GM18858 (cell line): ENCODE data around the gene MARCHF10.
"Not testable (repeated sequence)": the region's sequence is repeated elsewhere in the genome, so short reads cannot be mapped to it uniquely, and the experiment has no call there.

Experiments
- ATAC-seq: cut with Tn5 transposase; IDR thresholded peaks from one replicate; pipeline ENCODE4 v1.9.1; 2021; ENCODE audit not compliant: unreplicated experiment

Gene MARCHF10

GRCh38 chr17:62787366-62787765, 20.7 kb downstream of the MARCHF10 start:
- no peak for ATAC-seq

DNA sequence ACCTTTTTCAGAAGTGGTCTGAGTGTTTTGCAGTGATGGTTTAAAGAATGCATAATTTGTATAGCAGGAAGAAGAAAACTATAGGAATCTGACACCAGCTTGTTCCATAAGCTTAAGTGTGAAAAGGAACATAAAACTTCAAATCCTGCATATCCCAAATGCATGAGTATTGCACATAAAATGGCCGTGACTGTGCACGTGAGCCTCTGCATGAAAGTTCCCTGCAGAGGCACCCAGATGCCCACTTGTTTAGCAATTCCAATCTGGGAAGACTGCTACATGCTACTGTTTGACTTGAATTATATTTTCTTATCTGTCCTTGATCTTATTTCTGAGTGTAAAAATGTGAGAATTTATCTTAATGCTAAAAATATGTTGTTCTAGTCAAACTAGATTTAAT, 21.5 kb downstream of the MARCHF10 start:
- ATAC-seq: no peak

DNA sequence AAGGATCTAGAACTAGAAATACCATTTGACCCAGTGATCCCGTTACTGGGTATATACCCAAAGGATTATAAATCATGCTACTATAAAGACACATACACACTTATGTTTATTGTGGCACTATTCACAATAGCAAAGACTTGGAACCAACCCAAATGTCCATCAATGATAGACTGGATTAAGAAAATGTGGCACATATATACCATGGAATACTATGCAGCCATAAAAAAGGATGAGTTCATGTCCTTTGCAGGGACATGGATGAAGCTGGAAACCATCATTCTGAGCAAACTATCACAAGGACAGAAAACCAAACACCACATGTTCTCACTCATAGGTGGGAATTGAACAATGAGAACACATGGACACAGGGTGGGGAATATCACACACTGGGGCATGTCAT, 22.1 kb downstream of the MARCHF10 start:
- ATAC-seq: not testable (repeated sequence)

GRCh38 chr17:62782730-62783270, 25.3 kb downstream of the MARCHF10 start:
- ATAC-seq: no peak

GRCh38 chr17:62781831-62782251, 26.3 kb downstream of the MARCHF10 start:
- no peak for ATAC-seq

GRCh38 chr17:62781356-62781755, 26.8 kb downstream of the MARCHF10 start:
- no peak for ATAC-seq

- ATAC-seq: no peak
These were observed 27.2 kb downstream of the MARCHF10 start for GRCh38 chr17:62780951-62781350.

DNA sequence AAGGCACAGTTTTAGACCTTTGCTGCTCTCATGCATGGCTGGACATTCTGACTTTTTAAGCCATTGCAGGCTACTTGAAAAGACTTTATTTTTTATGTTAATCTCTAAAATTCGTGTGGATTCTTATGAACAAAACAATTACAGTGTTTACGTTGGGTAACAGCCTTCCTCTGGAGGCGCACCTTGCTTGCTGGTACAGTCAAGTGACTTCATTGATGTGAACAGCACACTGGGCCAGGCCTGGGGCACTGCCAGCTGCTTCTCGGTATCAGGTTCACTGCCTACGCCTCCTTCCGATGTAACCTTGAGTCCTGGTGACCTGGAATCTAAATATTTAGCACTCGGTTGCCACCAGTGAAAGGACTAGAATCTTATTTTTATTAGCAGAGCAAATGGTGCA, 27.8 kb downstream of the MARCHF10 start:
- ATAC-seq: no peak

- ATAC-seq: no peak
These were observed 29.0 kb downstream of the MARCHF10 start for GRCh38 chr17:62778990-62779681.

DNA sequence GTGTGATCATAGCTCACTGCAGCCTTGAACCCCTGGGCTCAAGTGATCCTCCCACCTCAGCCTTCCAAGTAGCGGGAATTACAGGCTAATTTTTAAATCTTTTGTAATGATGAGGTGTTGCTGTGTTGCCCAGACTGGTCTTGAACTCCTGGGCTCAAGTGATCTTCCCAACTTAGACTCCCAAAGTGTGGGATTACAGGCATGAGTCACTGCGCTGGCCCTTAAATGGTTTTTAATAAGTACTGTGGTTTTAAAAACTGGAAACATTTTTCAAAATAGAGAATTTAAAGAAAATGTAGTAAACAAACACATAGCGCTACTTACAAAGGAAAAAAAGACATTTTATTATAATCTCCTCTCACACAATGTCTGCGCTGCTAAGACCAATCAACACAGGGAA, 32.2 kb downstream of the MARCHF10 start:
- no peak for ATAC-seq

DNA sequence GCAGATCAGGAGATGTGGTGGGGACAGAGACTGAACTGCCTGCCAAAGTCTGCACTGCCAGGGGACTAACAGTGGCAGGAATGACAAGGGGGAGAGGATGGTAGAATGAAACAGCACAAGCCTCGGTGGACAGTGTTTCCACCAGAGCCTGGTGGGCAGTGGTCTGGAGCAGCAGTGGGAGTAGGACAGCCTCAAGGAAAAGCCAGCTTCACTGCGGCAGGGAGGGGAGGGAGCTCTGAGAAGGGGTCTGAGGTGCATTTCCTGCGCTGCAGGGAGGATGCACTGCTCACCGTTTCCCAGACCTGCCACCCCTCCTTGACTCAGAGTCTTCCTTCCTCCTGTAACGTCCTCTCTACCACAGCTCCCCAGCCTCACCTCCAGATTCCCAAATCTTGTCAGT, 33.8 kb downstream of the MARCHF10 start:
- no peak for ATAC-seq

- no peak for ATAC-seq
These were observed 40.1 kb downstream of the MARCHF10 start for GRCh38 chr17:62767997-62768396.

- ATAC-seq: no peak
These were observed 42.8 kb downstream of the MARCHF10 start for GRCh38 chr17:62765351-62765750.

- no peak for ATAC-seq
These were observed 44.1 kb downstream of the MARCHF10 start for GRCh38 chr17:62763891-62764600.

GRCh38 chr17:62761884-62762283, 46.2 kb downstream of the MARCHF10 start:
- no peak for ATAC-seq

DNA sequence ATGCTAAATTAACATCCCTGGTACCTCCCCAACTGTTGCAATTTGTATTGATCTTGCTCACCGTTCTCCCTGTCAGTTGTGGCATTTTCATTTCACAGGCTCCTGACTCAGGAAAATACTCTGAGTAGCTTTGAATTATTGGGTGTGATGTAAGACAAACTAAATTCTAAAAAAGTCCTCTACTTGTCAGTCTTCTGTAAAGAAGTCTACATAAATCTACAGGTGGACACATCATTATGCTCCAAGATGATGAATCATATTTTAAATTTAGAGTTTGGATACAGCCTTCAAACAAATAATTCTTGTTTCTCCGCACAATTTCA, 47.2 kb downstream of the MARCHF10 start:
- no peak for ATAC-seq

GRCh38 chr17:62760059-62760944, 47.8 kb downstream of the MARCHF10 start:
- no peak for ATAC-seq

- ATAC-seq: no peak
These were observed 50.6 kb downstream of the MARCHF10 start for GRCh38 chr17:62757500-62757951.

- no peak for ATAC-seq
These were observed 51.9 kb downstream of the MARCHF10 start for GRCh38 chr17:62756198-62756597.

DNA sequence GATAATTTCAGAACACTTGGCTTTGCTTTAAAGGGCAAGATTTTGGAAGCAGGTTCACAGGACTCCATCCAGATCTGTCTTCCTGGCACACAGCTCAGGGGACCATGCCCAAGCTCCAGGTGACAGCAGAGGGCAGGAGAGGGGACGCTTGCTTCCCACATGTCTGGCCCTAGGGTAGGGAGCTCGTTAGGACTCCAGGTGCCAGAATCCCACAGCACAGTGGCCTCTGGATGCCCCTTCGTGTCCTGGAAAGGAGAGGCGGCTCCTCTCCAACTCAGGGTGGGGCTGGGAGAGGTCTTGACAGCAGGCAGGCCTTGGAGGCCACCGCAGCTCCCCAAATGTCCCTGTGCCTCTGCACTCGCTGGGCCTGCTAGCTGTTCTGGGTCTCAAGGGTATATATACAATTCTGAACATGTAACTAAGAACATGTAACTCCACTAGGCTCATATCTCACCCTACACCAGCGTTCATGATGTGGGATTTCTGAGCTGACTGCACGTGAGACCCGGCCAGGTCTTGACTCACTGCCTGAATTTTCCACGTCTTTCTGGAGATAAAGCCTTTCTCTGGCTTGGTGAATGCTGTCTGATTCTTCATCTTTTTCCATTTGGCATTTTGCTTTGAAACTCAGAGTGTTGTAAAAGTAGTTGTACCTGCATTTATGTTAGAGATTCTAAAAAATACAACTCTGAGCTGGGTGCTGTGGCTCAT, 52.8 kb downstream of the MARCHF10 start:
- ATAC-seq: no peak

DNA sequence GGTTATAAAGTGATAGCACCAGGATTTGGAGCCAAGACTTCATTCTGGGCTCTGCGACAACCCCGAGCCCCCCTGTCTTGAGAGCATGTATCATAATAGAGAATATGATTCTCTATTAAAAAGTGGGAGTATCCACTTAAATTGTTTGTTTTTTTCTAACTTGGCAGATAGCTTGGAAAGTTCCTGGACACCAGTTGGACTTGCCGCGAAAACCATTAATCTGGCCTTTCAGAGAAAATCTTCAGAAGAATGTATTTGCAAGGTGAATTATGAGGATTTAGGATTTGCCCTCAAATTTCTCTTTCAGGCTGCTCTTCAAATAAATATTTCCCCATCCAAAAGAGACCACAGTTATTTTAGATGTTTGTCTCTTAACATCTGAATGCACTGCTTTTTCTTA, 53.5 kb downstream of the MARCHF10 start:
- ATAC-seq: no peak
